GM19397 (cell line): Measurements from ENCODE around the gene PAPOLA.
A peak's percentile ranks its signal among the peaks of the same experiment; 100 is the strongest.
"Not testable (repeated sequence)": the region's sequence is repeated elsewhere in the genome, so short reads cannot be mapped to it uniquely, and the experiment has no call there.

Source experiments
- ATAC-seq: cut with Tn5 transposase; IDR thresholded peaks from one replicate; pipeline ENCODE4 v1.9.1; 2021; ENCODE audit warnings: mild to moderate bottlenecking, moderate library complexity; ENCODE audit not compliant: unreplicated experiment

The PAPOLA gene

DNA sequence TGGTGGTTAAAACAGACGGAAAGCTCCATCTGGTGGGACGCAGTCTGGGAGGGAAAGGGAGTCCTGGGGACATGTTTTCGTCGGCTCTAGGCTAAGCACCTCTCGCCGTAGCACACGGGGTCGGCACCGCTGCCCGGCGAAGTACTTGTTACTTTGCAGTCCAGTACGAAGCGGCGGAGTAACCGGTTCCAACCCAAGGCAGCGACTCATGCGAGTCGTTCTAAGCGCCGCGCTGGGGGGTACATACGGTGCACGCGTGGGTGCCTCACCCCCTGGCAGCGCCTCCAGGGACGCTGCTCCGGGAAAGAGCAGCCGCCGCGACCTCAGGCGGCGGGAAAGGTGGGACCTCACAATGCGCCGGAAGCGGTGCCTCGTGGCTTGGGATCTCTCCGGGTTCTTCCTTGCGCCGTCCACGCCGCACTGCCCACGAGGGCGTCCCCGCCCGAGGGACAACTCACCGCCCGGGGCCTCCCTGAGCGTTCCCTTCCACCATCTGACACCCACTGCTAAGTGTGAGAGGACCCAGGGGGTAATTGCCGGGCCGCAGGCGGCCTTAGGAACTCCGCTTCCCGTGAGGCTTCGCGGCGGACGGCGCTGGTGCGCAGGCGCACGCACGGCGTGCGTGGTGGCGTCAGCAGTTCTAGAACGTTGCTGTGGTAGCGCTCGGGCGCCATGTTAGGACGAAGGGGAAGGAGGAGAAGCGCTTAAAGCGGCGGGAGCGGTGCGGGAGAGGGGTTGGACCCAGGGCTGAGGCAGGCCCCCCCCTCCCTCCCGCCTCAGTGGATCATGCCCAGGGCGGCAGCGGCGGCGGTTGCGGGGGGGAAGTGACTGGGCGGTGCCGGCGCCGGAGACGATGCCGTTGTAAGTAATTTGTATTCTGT lies at the start of gene PAPOLA:
Gene PAPOLA (plus strand): TSS at position 643 of the 881 bp plus-strand sequence. CDS start 211 bp downstream, at position 854.
- peak; percentile 87 for ATAC-seq

DNA sequence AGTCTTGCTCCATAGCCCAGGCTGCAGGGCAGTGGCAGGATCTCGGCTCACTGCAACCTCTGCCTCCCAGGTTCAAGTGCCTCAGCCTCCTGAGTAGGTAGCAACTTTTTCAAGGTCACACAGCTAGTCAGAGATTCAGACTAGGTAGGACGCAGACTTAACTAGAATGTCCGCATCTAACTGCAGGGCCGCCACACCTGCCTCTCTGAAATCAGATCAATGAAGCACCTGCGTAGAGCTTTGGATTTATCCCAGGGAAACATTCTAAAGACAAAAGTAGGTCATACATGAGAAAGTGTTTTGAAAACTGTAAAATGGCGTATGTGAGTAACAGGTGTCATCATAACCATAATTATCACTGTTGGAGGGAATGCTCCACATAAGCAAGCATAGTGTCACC lies 49.5 kb upstream of the PAPOLA start:
- ATAC-seq = no peak

DNA sequence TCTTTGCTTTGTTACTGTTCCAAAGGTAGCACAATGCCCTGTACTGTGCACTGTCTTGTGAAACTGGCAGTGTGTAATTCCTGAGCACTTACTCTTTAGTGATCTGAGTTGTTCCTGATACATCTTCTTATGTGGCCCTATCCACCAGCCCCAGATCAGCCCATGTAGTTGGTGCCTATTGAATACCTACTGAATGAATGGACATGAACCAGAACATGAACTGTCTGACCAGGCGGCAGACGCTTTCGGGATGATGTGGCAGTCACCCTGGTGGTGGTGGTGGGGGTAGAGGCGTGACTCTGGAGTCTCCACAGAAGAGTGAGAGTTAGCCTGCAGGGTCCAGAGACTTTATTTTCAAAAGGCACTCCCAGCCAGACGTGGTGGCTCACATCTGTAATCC lies 46.6 kb upstream of the PAPOLA start:
- no peak for ATAC-seq

DNA sequence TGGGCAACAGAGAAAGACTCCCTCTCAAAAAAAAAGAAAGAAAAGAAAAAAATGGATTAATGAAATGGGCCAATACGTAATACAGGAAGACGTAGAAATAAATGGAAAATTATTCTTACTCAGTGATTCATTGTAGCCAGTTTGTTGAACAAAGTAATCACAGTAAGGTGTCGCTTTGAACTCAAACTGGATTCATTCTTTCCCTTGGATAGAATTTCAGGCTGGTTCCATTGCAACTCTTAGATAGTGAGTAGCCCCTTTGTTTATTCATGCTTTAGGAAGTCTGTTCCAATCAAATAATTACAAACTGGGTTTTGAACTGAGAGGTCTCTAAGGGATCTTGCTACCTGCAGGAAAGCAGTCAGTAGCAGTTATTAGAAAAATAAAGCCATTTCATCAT lies 42.3 kb upstream of the PAPOLA start:
- no peak for ATAC-seq

DNA sequence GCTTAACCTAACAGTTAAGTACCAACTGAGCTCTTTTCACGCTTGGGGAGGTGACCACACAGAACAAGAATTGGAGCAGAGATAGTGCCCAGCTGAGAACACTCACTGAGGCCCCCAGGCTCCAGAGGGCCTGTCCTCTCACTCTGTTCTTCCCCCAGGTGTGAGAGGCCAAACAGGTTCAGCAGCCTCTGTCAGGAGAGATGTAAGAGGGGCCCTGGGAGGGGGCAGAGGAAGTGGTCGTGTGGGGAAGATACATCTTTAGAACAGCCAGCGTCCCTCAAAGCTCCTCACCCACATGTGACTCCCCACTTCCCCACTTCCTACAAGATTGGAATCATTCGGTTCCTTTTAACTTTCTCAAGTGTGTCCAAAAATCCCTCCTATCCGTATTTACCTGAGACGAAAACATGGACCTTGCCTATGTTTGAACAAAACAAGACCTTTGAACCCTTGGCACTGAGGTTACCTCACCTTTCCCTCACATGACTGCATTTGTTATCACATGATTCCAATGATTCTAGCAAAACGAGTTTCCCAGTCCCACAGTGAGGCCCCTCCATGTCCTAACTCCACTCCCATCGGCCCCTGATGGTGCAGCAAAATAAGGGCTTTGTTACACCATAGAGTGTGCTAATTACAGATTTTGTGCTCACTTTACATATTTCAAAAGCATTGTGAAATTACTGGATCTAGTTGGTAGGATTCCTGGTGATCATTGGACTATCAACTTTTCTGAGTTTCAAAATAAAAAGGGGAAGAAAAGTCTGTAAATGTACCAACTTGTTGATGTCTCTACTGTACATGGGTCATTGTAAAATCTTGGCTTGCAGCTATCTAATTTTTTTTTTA lies 40.0 kb upstream of the PAPOLA start:
- no peak for ATAC-seq

DNA sequence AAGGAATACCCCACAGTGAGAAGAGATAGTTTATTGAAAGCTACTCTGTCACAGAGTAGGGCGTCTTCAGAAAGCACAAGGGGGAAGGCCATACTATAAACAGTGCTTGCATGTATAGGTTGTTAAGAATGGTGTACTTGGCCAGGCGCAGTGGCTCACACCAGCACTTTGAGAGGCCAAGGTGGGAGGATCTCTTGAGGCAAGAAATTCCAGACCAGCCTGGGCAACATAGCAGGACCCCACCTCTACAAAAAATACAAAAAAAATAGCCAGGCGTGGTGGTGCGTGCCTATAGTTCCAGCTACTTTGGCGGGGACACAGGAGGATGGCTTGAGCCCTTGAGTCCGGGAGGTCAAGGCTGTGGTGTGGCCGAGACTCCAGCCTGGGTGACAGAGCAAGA lies 38.0 kb upstream of the PAPOLA start:
- no peak for ATAC-seq

DNA sequence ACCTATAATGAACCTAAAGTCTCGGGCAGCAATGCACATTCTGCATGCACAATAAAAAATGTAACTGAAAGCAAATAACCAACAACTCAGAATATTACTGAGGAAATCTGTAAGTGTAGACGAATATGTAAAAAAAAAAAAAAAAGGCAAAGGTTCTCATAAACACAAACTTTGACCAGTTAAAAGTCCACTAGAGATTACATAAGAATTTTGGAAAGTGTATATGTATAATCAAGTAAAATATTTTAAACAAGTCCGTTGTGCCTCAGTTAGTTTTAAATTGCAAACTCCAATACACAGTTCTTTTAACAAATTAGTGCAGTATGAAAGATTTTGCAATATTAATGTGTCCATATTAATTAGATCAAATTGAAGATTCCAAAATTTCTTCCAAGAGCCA lies 35.3 kb upstream of the PAPOLA start:
- ATAC-seq = no peak

DNA sequence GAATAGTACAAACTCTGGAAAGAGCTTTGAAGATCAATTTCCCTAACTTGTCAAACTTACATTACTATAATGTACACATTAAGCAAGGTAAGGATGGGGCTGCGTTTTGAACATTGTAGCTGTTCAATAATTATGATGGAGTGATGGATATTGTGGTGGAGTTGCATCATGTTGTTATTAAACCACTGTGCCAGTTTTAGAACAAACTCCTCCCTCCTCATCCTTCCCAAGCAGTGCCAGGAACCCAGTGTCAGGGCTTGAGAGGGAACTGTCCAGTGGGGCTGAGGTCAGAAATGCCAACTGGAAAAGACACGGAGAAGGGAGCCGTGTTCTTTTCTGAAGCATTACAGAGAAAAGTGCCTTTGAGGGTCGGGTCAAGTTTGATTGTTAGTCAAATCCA lies 31.9 kb upstream of the PAPOLA start:
- ATAC-seq = no peak

DNA sequence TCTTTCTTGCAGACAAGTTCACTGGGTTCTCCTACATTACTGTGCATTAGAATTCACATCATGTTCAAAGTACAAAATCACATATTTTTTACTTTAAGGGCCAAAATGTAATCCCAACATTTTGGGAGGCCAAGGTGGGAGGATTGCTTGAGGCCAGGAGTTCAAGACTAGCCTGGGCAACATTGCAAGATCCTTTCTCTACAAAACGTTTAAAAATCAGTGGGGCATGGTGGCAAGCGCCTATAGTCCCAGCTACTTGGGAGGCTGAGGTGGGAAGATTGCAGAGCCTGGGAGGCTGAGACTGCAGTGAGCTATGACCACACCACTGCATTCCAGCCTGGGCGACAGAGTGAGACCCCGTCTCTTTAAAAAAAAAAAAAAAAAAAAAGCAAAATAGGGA lies 31.2 kb upstream of the PAPOLA start:
- not testable (repeated sequence) for ATAC-seq

DNA sequence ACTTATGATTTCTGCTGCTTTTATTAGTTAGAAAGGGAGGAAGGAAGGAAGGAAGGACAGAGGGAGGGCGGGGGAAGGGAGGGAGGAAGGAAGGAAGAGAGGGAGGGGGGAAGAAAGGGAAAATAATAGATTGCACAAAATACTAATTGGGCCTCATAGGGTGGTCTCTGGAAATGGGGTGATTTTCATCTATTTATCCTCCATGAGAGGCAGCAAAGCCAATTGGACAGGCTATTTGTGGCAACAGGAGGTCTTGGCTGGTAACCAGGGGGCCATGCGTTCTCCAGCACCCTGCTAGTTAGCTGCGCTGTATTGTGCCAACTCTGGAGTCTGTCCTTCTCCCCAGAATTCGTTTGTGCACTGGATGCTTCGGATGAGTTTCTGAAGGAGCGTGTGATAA lies 24.1 kb upstream of the PAPOLA start:
- ATAC-seq = no peak

DNA sequence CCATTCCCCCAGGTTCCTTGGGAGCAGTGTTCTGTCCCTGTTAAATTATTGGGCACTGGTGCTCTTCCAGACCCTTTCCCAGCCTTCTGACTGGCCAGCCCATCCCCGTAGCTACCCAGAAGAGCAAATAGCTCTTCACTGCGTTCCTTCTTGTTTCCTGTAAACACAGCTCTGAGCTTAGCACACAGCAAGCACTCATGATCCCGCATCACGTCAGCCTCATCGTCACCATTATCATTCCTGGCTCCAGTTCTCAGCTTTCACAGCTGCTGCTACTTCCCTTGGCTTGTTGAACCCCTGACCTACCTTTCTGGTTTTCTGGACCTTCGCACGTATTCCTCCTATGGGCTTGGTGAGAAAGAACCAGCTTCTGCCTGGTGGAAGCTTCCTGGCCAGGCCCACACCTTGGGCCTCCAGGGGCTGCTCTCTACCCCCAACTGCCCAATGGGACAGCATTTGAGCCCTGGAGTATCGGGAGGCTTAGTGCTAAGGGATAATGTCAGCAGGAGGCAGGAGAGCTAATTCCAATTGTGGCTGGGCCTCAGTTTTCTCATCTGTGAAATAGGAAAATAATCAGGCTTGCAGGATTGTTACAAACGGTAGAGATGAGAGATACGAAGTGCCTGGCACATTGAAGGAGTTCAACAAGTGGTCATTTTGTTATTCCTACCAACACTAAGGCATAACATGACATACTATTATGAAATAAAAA lies 22.6 kb upstream of the PAPOLA start:
- no peak for ATAC-seq

DNA sequence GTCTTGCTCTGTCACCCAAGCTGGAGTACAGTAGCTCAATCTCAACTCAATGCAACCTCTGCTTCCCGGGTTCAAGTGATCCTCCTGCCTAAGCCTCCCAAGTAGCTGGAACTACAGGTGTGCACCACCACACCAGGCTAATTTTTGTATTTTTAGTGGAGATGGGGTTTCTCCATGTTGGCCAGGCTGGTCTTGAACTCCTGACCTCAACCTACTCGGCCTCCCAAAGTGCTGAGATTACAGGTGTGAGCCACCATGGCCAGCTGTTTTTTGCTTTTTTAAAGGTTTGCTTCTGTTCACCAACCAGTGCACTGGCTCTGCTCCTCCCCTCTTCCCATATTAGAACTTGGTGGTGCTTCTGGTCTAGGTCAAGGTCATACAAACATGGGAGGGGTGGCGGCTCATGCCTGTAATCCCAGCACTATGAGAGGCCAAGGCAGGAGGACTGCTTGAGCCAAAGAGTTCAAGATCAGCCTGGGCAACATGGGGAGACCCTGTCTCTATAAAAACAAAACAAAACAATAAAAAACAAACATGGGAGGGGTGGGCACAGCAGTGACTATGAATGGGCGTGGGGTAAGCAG lies 20.4 kb upstream of the PAPOLA start:
- ATAC-seq = no peak

DNA sequence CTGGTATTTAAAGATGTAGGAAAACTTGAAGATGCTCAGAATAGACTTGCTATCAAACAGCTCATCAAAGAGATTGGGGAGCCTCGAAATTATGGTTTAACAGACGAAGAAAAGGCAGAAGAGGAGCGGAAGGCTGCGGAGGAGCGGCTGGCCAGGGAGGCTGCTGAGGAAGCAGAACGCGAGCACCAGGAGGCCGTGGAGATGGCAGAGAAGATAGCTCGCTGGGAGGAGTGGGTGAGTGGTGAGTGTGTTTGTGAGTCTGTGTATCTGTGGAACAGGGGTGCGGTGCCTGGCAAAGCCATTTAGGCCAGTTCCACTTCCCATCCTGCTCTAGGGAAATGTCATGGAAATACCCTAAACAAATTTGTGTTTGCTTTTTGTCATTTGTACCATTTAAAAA lies 19.2 kb upstream of the PAPOLA start:
- ATAC-seq = no peak

DNA sequence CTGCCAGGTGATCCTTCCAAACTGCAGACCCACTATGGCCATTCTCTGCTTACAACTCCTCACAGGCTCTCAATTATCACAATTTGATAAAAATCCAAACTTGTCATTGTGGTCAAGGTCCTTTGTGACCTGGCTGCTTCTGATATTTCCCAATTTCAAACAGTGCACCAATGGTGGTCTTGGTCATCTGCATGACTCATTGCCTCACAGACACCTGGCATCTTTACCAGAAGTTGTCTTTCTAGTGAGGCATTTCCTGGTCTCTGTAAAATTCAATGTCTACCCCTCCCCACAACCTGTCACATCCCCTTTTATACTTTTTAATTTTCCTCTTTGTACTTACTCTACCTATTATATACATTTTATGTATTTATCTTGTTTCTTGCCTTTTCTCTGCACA lies 17.8 kb upstream of the PAPOLA start:
- no peak for ATAC-seq

DNA sequence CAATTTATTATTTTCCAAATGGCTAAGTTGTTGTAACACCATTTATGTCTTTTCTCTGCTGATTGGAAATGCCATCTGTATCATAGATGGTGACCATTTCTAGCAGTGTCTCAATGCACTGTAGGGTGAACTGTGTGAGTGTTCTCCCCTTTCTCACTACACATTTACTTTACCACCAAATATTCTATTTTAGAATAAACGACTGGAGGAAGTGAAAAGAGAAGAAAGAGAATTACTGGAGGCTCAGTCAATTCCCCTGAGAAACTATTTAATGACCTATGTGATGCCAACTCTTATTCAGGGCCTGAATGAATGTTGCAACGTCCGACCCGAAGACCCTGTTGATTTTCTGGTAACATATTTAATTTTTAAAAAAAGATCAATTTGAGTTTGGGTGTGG lies 15.5 kb upstream of the PAPOLA start:
- no peak for ATAC-seq

DNA sequence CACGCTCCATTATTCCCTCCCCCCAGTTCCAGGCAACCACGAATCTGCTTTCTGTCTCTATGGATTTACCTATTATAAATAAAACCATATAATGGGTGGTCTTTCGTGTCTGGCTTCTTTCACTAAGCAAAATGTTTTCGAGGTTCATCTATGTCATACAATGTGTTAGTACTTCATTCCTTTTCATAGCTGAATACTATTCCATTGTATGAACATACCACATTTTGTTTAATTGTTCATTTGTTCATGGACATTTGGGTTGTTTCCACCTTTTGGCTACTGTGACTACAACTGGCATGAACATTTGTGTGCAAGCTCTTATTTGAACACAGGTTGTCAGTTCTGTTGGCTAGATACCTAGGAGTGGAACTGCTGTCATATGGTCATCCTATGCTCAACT lies 12.9 kb upstream of the PAPOLA start:
- no peak for ATAC-seq

DNA sequence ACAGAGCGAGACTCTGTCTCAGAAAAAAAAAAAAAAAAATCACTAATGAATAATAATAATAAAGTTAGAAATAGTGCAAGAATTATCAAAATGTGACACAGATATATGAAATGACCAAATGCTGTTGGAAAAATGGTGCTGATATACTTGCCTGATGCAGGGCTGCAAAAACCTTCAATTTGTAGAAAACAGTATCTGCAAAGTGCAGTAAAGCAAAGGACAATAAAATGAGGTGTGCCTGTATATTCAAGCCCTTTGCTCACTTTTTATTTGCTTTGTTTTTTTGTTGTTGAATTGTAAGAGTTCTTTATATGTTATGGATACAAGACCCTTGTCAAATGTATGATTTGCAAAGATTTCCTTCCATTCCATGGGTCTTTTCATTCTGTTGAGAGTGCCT lies 9.0 kb upstream of the PAPOLA start:
- ATAC-seq = no peak

DNA sequence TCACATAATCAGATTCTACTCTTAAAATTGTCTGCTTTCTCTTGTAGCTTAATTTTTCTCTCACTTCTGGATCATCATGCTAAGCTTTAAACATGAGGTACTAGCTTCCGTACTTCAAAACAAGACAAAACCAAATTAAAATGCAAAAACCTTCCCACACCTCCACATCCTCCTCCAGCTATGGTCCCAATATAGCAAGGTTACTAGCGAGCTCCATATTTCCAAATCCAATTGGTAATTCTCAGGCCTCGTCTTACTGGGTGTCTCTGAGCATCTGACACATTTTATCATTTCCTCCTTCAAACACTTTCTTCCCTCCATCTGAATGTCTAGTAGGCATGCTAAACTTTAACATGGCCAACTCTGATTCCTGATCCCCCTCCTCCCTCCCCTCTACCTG lies 7.9 kb upstream of the PAPOLA start:
- ATAC-seq = no peak

DNA sequence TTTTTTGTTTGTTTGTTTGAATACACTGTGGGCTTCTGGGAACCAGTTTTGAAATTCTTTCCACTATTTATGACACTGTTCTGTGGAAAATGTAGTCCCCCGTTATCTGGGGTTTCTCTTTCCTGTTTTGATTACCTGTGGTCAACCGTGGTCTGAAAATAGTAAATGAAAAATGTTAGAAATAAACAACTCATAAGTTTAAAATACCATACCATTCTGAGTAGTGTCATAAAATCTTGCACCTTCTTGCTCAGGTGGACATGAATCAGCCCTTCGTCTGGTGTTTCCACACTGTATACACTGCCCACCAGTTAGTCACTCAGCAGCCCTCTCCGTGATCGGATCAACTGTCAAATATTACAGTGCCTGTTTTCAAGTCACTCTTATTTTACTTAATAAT lies 5.1 kb upstream of the PAPOLA start:
- no peak for ATAC-seq

DNA sequence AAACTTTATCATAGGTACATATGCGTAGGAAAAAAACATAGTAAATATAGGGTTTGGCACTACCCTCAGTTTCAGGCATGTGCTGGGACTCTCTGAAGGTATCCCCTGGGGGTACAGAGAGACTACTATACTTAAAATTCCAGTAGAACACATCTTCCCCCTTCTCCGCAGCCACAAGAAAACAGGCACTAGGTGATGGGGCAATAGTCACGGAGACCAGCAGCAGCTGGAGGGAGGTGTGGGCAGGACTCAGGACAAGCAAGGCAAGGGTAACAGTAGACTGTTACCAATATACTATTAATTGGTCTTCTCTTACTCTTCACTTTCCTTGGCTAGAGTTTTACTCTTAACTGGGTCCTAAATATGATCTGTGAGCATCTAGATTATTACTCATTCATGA lies 4.6 kb upstream of the PAPOLA start:
- ATAC-seq = no peak

DNA sequence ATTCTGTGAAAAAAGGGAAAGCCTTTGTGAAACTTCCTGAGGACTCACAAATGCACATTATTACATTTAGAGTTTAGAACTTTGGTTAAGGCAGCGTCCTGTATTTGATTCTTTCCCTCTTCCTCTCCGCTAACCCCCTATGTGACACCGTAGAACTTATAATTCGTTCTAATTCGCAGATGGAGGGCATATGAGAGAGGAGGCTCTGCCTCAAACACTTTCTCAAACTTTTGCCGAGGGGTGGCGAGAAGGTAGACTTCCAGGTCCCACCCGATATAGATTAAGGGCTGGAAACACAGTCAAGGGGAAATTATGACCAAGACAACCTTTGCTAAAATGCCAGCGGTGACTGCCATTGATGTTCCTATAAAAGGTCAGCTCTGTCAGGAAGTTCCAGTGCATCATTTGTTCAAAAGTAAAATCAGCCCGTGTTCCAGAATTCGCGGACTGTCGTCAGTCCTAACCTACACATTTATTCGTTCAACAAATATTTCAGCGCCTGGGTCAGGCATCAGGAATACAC lies 904 bp upstream of the PAPOLA start:
- no peak for ATAC-seq
